ENCODE results near the gene C1orf35. TPM values are rescaled to one million over a fixed set of nuclear protein-coding genes. Genes with fewer than 3 reads are reported as not detected.

The C1orf35 gene
- total and polyA plus RNA-seq, 9 of the 15 experiments (the other 6 are each of a cell fraction or from before 2014, with no cell fraction given), result 3.2 to 48.7 (median 12.5) TPM

DNA sequence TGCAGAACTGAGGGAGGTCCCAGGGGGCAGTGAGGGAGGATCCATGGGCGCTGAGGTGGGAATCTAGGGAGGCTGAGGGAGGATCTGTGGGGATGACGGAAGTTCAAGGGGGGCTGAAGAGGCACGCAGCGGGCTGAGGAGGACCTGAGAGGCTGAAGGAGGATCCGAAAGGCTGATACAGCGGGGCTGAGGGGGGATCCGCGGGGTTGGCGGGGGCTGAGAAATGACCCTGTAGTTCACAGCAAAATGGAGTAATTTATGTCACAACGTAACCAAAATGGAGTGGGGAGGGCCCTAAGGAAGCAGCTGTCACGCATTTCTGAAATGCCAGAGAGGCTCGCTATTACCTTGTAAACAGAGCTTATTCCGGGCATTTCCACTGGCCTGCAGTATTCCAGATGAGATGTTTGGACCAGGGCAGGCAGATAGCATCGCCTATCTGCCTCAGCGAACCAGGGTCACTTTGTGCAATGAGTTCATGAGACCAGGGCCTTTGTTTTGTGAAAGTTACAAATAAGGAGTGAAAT, 6.9 kb upstream of the C1orf35 start:
- 22% methylated on average over 15 of the region's 15 CpGs for WGBS (ENCODE audit: insufficient coverage, low coverage, missing lambda C conversion rate)
- H3K36me3 ChIP-seq (ENCODE audit: control insufficient read depth, insufficient read depth, low read length), result peaks cover 27% of the 10 kb centered on the region; the same call in 2 of the 3 replicates
- H3K9ac ChIP-seq (ENCODE audit: insufficient read depth in 1 of 2, low read depth in 2 of 2, low read length in 2 of 2), result peak overlapping the region; percentile 86 to 99
- peak overlapping the region; percentile 94 for H2AFZ ChIP-seq (ENCODE audit: low read depth, low read length)
- FAIRE-seq (peak; percentile 73), DNase-seq (ENCODE audit: extremely low read depth in 1 of 4, low spot score in 3 of 4) (peak in 3 of 4 experiments; percentile 5 to 40 (median 32)), ATAC-seq (peak; percentile 9)
- H3K27ac ChIP-seq (ENCODE audit: extremely low read depth, low read depth, low read length), result peak overlapping the region; percentile 76
- TSS peak; percentile 43 for BruUV-seq (replicated peaks)
- H3K4me2 ChIP-seq (ENCODE audit: insufficient read depth, low read length), result peak overlapping the region; percentile 97
- no peaks in the 10 kb centered on the region for H4K20me1 ChIP-seq (replicated peaks; ENCODE audit: control insufficient read depth, insufficient read depth, low read length)
- ChIA-PET POLR2A (interaction anchor here (0.6 to 2.5 kb wide), 13 partner anchors 11 to 379 kb away, joined by 3 to 22 read pairs (median 3); no protein-coding TSS in a partner anchor), CTCF (ENCODE audit: low intra/inter-chr PET ratio) (no interaction called here)
- H3K4me3 ChIP-seq, result peak overlapping the region; percentile 81
- no peaks in the 10 kb centered on the region for H3K9me1 ChIP-seq (ENCODE audit: control insufficient read depth, insufficient read depth, low read length)
- peaks cover 16 to 38% of the 10 kb centered on the region in 2 experiments; a peak in 4 of 5 replicates for H3K4me1 ChIP-seq (replicated peaks in 1 of 2; ENCODE audit: control insufficient read depth in 2 of 2, insufficient read depth in 2 of 2, low read length in 2 of 2)
- in situ Hi-C loops (cut with MboI) (no loop called here), intact Hi-C loops (cut with micrococcal nuclease) (no loop called here)
- H3K79me2 ChIP-seq (ENCODE audit: control insufficient read depth, insufficient read depth, low read length), result peaks cover 27% of the 10 kb centered on the region
- no peaks in the 10 kb centered on the region for H3K27me3 ChIP-seq (ENCODE audit: control insufficient read depth in 2 of 2, insufficient read depth in 2 of 2, low read length in 2 of 2)
- no peaks in the 10 kb centered on the region for H3K9me3 ChIP-seq (replicated peaks; ENCODE audit: control insufficient read depth, insufficient read depth, low read depth, low read length)
- TF ChIP-seq, protein P1, sequence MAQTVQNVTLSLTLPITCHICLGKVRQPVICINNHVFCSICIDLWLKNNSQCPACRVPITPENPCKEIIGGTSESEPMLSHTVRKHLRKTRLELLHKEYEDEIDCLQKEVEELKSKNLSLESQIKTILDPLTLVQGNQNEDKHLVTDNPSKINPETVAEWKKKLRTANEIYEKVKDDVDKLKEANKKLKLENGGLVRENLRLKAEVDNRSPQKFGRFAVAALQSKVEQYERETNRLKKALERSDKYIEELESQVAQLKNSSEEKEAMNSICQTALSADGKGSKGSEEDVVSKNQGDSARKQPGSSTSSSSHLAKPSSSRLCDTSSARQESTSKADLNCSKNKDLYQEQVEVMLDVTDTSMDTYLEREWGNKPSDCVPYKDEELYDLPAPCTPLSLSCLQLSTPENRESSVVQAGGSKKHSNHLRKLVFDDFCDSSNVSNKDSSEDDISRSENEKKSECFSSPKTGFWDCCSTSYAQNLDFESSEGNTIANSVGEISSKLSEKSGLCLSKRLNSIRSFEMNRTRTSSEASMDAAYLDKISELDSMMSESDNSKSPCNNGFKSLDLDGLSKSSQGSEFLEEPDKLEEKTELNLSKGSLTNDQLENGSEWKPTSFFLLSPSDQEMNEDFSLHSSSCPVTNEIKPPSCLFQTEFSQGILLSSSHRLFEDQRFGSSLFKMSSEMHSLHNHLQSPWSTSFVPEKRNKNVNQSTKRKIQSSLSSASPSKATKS (CRISPR knock-in tag; IDR thresholded peaks at IDR 0.05), result no peak
- TF ChIP-seq PHF8 (IDR thresholded peaks at IDR 0.05; ENCODE audit: borderline replicate concordance, low read length) (no peak), RBM15 (IDR thresholded peaks at IDR 0.05; ENCODE audit: insufficient read depth, low read length) (no peak), POLR2AphosphoS2 (IDR thresholded peaks at IDR 0.05; ENCODE audit: low read length) (no peak), KAT7 (CRISPR knock-in tag; IDR thresholded peaks at IDR 0.05; ENCODE audit: borderline replicate concordance) (peak; percentile 44; the same call in 1 of the 2 replicates), BRD4 (IDR thresholded peaks at IDR 0.05) (0 out of 2 replicates have a peak, but pooled peaks have one; percentile 58), COPS2 (conservative IDR thresholded peaks at IDR 0.05) (no peak), SLC30A9 (CRISPR knock-in tag; IDR thresholded peaks at IDR 0.05) (no peak), ZNF586 (CRISPR knock-in tag; conservative IDR thresholded peaks at IDR 0.05) (no peak), CTCFL (IDR thresholded peaks at IDR 0.05; ENCODE audit: borderline replicate concordance, insufficient read depth, low read depth, low read length, poor library complexity, severe bottlenecking) (no peak), POLR2AphosphoS5 (IDR thresholded peaks at IDR 0.05; ENCODE audit: control insufficient read depth, insufficient read depth, low read depth, low read length) (no peak), THAP12 (CRISPR knock-in tag; IDR thresholded peaks at IDR 0.05) (no peak), E2F3 (CRISPR knock-in tag; IDR thresholded peaks at IDR 0.05) (no peak), BHLHE40 (IDR thresholded peaks at IDR 0.05; ENCODE audit: low read length) (no peak), SMC3 (conservative IDR thresholded peaks at IDR 0.05; ENCODE audit: insufficient read depth, low read depth, low read length) (no peak)
